ENCODE measurements around the gene IZUMO4.
A peak's percentile ranks its signal among the peaks of the same experiment; 100 is the strongest.

Gene IZUMO4

DNA sequence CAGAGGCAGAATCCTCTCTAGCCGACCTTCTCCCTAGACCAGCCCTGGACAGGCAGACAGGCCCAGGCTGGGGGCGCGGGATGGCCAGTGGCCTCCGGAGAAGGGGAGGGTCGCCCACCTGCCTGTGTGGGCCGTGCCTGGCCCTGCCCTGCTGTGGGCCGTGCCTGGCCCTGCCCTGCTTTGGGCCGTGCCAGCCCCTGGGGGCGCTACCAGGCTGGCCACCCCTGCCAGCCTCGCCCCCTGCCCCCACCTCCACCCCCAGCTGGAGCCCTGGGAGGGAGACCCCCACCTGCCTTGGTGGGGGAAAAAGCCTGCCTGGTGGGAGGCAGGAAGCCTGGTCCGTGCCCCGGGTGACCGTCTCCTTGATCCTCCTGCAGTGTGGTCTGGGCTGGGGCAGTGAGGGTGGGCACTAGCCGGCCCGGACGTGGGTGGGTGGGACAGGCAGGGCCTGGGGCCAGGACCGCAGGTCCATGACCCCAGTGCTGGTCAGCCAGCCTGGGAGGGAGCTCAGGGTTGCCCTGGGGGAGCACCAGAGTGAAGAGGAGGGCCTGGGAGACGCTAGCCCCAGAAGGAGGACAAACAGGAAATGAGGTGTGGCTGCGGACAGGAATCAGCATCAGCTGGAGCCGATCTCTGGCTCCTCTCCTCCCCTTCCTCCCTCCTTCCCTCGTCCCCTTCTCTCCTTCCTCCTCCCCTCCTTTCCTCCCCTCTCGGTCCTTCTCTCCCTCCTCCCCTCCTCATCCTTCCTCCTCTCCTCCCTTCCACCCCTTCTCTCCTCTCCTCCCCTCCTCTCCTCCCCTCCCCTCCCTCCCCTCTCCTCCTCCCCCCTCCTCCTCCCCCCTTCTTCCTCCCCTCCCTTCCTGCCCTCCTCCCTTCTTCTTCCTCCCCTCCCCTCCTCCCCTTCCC, 40.5 kb upstream of the IZUMO4 start:
- Mint-ChIP-seq H3K4me3 (peak overlapping the region; percentile 71), H3K4me1 (ENCODE audit: low read depth) (peaks cover 27% of the 10 kb centered on the region), H3K27ac (peak overlapping the region; percentile 90), H3K27me3 (ENCODE audit: low read depth) (no peaks in the 10 kb centered on the region), H3K9me3 (no peaks in the 10 kb centered on the region), H3K36me3 (ENCODE audit: low read depth) (no peaks in the 10 kb centered on the region)

- Mint-ChIP-seq H3K27me3 (ENCODE audit: low read depth) (no peaks in the 10 kb centered on the region), H3K36me3 (ENCODE audit: low read depth) (no peaks in the 10 kb centered on the region), H3K9me3 (no peaks in the 10 kb centered on the region), H3K27ac (peak overlapping the region; percentile 90), H3K4me3 (peak overlapping the region; percentile 40), H3K4me1 (ENCODE audit: low read depth) (peaks cover 25% of the 10 kb centered on the region)
Observed at GRCh38 chr19:2056837-2057192, 39.9 kb upstream of the IZUMO4 start.

DNA sequence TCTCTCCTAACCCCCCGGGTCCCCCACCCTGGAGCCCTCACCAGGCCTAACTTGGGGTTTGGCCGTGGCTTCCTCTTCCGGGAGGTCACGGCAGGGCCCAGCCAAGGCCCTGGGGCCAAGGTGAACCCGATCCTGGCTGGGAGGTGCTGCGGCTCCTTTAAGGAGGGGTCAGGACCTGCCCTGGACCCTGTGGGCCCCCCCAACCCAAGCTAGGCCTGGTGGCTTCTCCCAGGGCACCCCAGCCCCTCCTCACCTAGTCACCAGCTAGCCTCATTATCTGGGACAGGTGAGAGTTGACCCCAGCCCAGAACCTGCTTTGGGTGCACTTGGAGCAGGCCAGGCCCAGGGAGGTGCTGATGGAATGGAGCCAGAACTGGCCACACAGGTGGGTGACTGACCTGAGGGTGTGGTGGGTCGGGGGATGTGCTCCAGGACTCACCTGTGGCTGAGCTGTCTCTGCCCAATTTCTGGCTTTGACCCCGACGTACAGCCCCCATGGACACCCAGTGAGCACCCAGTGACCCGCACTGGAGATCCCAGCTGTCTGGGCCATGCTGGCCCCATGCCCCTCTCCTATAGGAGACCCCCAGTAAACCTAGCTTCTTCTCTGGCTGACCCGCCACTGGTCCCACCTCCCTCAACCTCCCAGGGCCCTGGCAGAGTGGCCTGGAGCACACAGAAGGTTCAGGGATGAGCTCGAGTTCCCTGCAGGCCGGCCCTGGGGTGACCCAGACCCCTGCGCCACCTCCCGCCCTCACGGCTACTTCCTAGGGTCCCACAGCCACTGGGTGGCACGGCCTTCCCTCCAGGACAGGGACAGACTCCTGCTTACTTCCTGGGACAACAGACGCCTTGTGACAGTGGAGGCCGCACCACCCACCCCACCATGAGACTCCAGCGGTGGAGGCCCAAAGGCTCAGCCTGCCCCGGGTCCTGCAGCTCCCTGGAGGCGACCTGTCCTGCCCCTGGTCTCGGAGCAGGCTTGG, 38.9 kb upstream of the IZUMO4 start:
- Mint-ChIP-seq H3K4me1 (ENCODE audit: low read depth) (peaks cover 24% of the 10 kb centered on the region), H3K27me3 (ENCODE audit: low read depth) (no peaks in the 10 kb centered on the region), H3K4me3 (peak overlapping the region; percentile 40), H3K27ac (peak overlapping the region; percentile 52), H3K36me3 (ENCODE audit: low read depth) (no peaks in the 10 kb centered on the region), H3K9me3 (no peaks in the 10 kb centered on the region)

- peaks cover 24% of the 10 kb centered on the region for H3K4me1 Mint-ChIP-seq (ENCODE audit: low read depth)
- H3K9me3 Mint-ChIP-seq, result no peaks in the 10 kb centered on the region
- no peaks in the 10 kb centered on the region for H3K36me3 Mint-ChIP-seq (ENCODE audit: low read depth)
- peak overlapping the region; percentile 44 for H3K4me3 Mint-ChIP-seq
- H3K27ac Mint-ChIP-seq, result peak overlapping the region; percentile 80
- no peaks in the 10 kb centered on the region for H3K27me3 Mint-ChIP-seq (ENCODE audit: low read depth)
Observed at GRCh38 chr19:2058570-2059421, 37.9 kb upstream of the IZUMO4 start.

DNA sequence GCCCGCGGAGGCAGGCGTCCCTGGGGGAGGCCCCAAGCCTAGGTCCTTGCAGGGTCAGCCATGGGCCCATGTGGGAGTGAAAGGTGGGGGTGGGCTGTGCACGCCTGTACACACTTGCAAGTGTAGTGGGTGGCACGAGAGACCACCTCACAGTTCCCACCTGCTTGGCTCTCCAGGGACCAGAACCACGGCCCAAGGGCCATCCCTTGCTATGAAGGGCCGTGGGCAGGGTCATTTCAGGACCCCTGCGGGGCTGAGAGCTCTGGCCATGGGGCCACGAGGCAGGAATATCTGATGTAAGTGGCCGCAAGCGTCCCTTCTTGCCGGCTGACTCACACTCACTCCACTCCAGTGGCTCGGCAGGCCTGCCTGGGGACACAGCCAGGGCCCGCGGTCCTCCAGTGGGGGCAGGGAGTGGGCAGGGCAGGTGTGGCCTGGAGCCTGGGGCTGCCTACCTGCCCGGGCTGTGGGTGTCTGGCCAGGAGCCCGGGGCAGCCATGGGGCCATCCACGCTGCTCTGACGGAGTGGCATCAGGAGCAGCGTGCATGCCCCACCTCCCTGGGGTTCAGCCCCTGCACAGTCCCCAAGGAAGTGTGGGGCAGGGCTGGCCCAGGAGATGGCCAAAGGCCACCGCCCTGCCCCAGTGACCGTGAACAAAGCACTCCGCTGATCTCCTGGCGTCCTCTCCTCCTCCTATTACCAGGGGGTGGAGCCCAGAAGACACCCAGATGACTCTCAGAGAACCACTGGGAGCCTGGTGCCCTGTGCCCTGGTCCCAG, 37.1 kb upstream of the IZUMO4 start:
- peak overlapping the region; percentile 92 for H3K4me3 Mint-ChIP-seq
- H3K9me3 Mint-ChIP-seq, result no peaks in the 10 kb centered on the region
- H3K4me1 Mint-ChIP-seq (ENCODE audit: low read depth), result peaks cover 24% of the 10 kb centered on the region
- H3K36me3 Mint-ChIP-seq (ENCODE audit: low read depth), result no peaks in the 10 kb centered on the region
- no peaks in the 10 kb centered on the region for H3K27me3 Mint-ChIP-seq (ENCODE audit: low read depth)
- H3K27ac Mint-ChIP-seq, result peak overlapping the region; percentile 98

DNA sequence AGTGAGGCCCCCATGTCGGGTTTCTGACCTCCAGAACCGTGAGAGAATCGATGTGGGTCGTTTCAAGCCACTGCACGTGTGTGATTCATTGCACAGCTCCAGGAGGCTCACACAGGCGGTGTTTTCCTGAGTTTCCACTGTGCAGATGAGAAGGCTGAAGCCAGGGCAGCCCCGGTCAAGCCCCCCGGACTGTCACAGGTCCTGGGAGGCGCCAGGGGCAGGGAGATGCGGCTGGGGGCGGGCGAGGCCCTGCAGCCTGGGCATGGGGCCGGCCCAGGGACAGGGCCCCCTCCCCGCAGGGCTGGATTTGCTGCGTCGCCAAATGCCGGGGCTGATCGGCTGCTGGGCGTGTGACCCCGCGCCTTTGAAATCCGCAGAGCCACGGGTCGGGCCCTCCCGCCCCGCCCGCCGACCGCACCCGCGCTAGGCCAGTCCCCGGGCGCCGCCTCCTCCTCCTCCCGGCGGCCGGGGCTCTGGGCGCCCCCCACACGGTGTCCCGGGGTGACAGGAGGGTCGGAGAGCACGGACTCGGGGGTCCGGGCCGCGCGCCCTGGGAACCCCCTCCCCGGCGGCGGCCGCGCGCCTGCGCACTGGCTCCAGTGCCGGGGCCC, 35.7 kb upstream of the IZUMO4 start:
- no peaks in the 10 kb centered on the region for H3K9me3 Mint-ChIP-seq
- no peaks in the 10 kb centered on the region for H3K27me3 Mint-ChIP-seq (ENCODE audit: low read depth)
- H3K4me3 Mint-ChIP-seq, result peak overlapping the region; percentile 92
- H3K4me1 Mint-ChIP-seq (ENCODE audit: low read depth), result peaks cover 18% of the 10 kb centered on the region
- peaks cover 2% of the 10 kb centered on the region for H3K36me3 Mint-ChIP-seq (ENCODE audit: low read depth)
- H3K27ac Mint-ChIP-seq, result peak overlapping the region; percentile 98

GRCh38 chr19:2061495-2062388, 35.0 kb upstream of the IZUMO4 start:
- H3K4me1 Mint-ChIP-seq (ENCODE audit: low read depth), result peaks cover 15% of the 10 kb centered on the region
- peaks cover 2% of the 10 kb centered on the region for H3K36me3 Mint-ChIP-seq (ENCODE audit: low read depth)
- H3K4me3 Mint-ChIP-seq, result peak overlapping the region; percentile 83
- H3K27ac Mint-ChIP-seq, result peak overlapping the region; percentile 85
- H3K27me3 Mint-ChIP-seq (ENCODE audit: low read depth), result no peaks in the 10 kb centered on the region
- H3K9me3 Mint-ChIP-seq, result no peaks in the 10 kb centered on the region

- H3K36me3 Mint-ChIP-seq (ENCODE audit: low read depth), result peaks cover 2% of the 10 kb centered on the region
- H3K9me3 Mint-ChIP-seq, result no peaks in the 10 kb centered on the region
- H3K4me3 Mint-ChIP-seq, result peak overlapping the region; percentile 83
- peaks cover 15% of the 10 kb centered on the region for H3K4me1 Mint-ChIP-seq (ENCODE audit: low read depth)
- no peaks in the 10 kb centered on the region for H3K27me3 Mint-ChIP-seq (ENCODE audit: low read depth)
- H3K27ac Mint-ChIP-seq, result peak overlapping the region; percentile 55
Observed at GRCh38 chr19:2062389-2062729, 34.4 kb upstream of the IZUMO4 start.

- H3K27ac Mint-ChIP-seq, result peak overlapping the region; percentile 53
- H3K9me3 Mint-ChIP-seq, result no peaks in the 10 kb centered on the region
Observed at GRCh38 chr19:2062770-2063169, 33.9 kb upstream of the IZUMO4 start.

GRCh38 chr19:2063824-2064223, 32.9 kb upstream of the IZUMO4 start:
- Mint-ChIP-seq H3K9me3 (no peaks in the 10 kb centered on the region), H3K27me3 (ENCODE audit: low read depth) (no peaks in the 10 kb centered on the region), H3K36me3 (ENCODE audit: low read depth) (peaks cover 7% of the 10 kb centered on the region), H3K4me3 (no peak overlapping the region), H3K4me1 (ENCODE audit: low read depth) (peaks cover 16% of the 10 kb centered on the region), H3K27ac (no peak overlapping the region)

More at GRCh38 chr19:2062770-2063169, 33.9 kb upstream of the IZUMO4 start:
- Mint-ChIP-seq H3K36me3 (ENCODE audit: low read depth) (peaks cover 2% of the 10 kb centered on the region), H3K4me3 (peak overlapping the region; percentile 83), H3K4me1 (ENCODE audit: low read depth) (peaks cover 15% of the 10 kb centered on the region), H3K27me3 (ENCODE audit: low read depth) (no peaks in the 10 kb centered on the region)

DNA sequence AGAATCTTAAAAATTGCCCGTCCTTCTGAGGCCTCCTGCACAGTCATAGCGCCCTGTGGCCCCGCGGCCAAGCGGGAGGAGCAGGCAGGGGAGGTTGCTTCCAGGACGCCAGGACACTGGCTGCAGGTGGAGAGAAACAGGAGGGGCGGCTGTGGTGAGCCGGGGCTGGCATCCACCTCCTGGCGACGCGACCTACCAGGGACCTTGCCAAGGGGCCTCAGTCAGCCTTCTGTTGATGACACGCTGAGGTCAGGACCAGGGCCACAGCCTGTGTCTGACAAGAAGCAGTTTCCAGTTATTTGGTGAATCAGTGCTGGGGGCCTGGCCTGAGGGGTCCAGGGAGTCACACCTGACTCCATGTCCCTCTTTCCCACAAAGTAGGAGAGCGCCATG, 32.3 kb upstream of the IZUMO4 start:
- H3K27me3 Mint-ChIP-seq (ENCODE audit: low read depth), result no peaks in the 10 kb centered on the region

GRCh38 chr19:2064788-2065524, 31.8 kb upstream of the IZUMO4 start:
- Mint-ChIP-seq H3K27me3 (ENCODE audit: low read depth) (no peaks in the 10 kb centered on the region), H3K36me3 (ENCODE audit: low read depth) (peaks cover 7% of the 10 kb centered on the region), H3K4me1 (ENCODE audit: low read depth) (peaks cover 19% of the 10 kb centered on the region), H3K9me3 (no peaks in the 10 kb centered on the region), H3K27ac (no peak overlapping the region), H3K4me3 (no peak overlapping the region)

More for the DNA sequence above, 32.3 kb upstream of the IZUMO4 start:
- H3K4me1 Mint-ChIP-seq (ENCODE audit: low read depth), result peaks cover 16% of the 10 kb centered on the region
- no peak overlapping the region for H3K27ac Mint-ChIP-seq
- H3K36me3 Mint-ChIP-seq (ENCODE audit: low read depth), result peaks cover 7% of the 10 kb centered on the region
- no peaks in the 10 kb centered on the region for H3K9me3 Mint-ChIP-seq
- no peak overlapping the region for H3K4me3 Mint-ChIP-seq

All from T-helper 1 cell treated with Interleukin-12 subunit alpha and Interleukin-12 subunit beta and Interleukin-4 antibody, amounts not matched to agents 30 μg/mL and 1 μg/mL, for 36 hours (primary cell).